HG03045 (cell line): ENCODE data around the gene DLD.
"Not testable (repeated sequence)": the region's sequence is repeated elsewhere in the genome, so short reads cannot be mapped to it uniquely, and the experiment has no call there.

Source experiments
- ATAC-seq: cut with Tn5 transposase; IDR thresholded peaks from one replicate; pipeline ENCODE4 v1.9.1; 2021; ENCODE audit warnings: mild to moderate bottlenecking, moderate library complexity; ENCODE audit not compliant: unreplicated experiment

The DLD gene

GRCh38 chr7:107943018-107943417 lies 52.0 kb downstream of the DLD start:
- no peak for ATAC-seq

- no peak for ATAC-seq
These were observed 53.6 kb downstream of the DLD start for GRCh38 chr7:107944411-107945169.

GRCh38 chr7:107945332-107945731 lies 54.3 kb downstream of the DLD start:
- no peak for ATAC-seq

- no peak for ATAC-seq
These were observed 55.5 kb downstream of the DLD start for GRCh38 chr7:107946451-107946850.

- ATAC-seq, result no peak
These were observed 55.9 kb downstream of the DLD start for GRCh38 chr7:107946881-107947280.

DNA sequence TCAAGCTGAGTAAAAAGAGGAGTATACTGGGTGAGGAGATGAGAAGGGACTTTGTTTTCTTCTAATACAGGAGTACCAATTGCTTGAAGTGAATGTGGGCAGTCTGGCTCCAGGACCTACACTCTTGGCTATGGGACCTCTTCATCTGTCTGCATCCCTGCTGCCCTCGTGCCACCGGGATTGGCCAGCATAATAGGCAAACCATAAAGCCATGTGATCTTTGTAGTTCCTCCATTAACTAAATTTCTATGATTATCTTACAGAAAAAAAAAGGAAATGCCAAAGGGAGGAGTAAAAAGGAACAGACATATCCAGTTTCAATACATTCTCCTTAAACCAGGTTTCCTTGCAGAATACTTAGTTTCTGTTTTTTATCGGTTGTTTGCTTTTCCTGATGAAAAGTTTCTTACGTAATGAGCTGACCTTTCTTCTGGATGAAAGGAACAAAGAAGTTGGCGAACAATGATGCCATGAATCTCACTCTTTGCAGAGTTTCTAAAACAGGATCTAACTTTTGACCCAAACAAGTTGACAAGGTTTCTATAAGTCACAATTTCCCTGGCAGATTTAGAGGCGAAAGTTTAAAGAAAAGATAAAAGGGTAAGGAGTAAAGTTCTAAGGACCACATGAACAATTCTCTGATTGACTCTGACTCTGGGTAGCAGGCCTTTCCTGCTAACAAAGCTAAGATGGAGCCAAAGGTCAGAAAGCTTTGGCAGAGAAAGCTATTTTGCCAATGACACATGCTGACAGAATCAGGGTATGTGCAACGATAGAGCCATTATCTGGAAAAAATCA lies 57.9 kb downstream of the DLD start:
- ATAC-seq, result no peak

DNA sequence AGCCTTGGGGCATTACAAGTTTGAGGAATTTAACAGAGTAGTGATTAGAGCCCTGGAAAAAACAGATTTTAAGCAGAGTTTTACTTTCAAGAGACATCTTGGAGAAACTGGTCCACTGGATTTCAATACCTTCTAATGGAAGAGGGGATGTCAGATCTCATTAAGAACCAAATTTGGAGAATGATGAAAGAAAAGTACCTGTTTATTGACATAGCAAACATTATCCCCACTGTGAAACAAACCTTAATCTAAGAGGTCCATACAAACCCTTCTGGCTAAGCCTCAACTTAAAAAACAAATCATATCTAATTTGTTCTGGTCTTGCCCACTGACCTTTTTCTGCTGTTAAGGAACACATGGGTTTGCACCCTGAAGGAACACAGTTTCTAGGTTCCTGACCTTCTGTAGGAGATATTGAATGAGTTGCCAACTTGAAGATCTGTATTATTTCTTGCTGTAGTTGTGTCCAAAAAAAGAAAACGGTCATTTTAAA lies 58.5 kb downstream of the DLD start:
- ATAC-seq, result no peak

DNA sequence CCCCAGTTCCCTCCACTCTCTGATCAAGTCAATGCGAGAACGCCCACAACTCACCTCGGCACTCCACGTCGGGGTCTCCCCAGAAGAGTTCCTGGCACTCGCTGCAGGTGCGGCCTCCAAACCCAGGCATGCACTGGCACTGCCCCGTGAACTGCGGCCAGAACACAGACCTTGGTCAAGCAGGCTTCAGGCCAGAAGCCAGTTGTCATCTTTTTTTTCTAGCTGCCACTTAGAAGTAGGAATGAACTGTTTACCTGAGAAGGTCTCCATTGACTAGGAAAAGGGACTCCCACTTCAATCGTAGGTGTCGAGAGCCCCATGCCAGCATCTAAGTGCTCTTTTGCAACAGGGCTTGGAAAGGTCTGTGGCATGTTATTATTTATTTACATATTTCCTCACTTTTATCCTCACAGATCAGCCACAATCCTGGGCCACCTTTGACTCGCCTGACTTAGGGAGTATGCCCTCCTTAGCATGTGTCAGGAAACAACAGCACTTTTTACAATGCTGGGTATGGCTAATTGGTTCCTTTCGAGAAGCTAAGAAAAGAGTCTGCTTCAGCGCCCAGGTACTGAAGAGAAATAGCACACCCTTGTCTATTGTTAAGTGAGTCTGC lies 60.3 kb downstream of the DLD start:
- no peak for ATAC-seq

DNA sequence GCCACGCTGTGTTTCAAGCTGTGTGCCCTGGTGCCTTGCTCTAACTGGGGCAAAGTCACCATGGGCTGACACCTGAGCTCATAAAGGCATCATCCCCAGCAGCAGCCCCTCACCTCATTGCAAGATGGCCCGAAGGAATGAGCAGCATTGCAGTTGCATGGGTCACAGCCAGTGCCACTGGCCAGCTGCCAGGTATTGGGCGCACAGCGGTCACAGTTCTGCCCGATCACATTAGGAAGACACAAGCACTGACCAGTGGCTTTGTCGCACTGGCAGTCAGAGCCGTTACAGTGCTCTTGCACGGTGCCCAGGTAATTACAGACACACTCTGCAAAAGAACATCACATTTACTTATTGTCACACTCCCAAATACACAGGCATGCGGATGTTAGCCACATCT lies 60.9 kb downstream of the DLD start:
- ATAC-seq, result no peak

DNA sequence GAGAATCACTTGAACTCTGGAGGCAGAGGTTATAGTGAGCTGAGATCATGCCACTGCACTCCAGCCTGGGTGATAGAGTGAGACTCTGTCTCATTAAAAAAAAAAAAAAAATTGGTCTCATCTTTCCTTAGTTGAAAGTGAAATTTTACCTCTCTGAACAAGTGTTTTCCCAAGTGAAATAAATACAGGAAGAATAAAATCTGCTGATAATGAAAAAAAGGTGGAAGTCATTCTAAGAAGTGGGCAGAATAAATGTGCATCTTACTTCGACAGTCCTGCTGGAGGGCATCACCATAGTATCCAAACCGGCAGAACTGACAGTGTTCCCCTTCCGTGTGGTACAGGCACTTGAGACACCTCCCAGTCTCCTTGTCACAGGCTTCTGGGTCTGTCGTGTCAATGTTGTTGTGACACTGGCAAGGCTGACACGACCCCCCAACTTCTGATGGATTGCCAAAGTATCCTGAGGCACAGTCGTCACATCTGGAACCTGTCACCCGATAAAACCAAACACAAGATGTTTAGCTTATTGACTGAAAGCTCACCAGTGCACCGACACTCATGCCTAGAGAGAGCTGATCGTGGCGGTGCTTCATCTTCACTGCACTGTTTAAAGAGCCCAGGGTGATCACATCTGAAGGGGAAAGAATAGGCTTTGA lies 62.4 kb downstream of the DLD start:
- ATAC-seq, result no peak

GRCh38 chr7:107953924-107954303 lies 62.9 kb downstream of the DLD start:
- no peak for ATAC-seq

DNA sequence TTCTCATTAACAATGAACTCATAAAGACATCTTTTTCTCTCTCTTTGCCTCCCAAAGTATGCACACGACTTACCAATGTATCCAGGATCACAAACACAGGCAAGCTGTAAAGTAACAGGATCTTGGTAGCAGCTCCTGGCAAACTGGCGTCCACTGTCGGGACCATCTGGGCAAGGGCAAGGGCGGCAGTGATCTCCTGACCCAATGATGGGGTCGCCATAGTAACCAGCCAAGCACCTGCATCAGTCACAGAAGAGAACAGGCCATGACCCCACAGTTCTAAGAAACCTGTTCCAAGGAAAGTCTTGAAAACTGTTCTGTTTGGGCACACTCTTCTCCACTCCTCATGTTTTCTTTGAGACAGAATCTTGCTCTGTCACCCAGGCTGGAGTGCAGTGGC lies 64.4 kb downstream of the DLD start:
- ATAC-seq, result no peak

DNA sequence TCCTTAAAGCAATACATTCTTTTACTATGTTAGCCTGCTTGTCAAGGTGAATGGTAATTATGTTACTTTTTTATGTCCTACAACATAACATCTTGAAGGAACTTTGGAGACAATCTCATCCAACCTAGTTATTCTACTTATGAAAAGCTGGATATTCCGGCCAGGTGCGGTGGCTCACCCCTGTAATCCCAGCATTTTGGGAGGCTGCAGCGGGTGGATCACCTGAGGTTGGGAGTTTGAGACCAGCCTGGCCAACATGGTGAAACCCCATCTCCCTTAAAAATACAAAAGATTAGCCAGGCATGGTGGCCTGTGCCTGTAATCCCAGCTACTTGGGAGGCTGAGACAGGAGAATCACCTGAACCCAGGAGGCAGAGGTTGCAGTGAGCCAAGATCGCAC lies 66.0 kb downstream of the DLD start:
- ATAC-seq, result not testable (repeated sequence)

- no peak for ATAC-seq
These were observed 66.5 kb downstream of the DLD start for GRCh38 chr7:107957436-107957835.

- no peak for ATAC-seq
These were observed 68.0 kb downstream of the DLD start for GRCh38 chr7:107958764-107959526.

GRCh38 chr7:107959527-107959898 lies 68.5 kb downstream of the DLD start:
- no peak for ATAC-seq

DNA sequence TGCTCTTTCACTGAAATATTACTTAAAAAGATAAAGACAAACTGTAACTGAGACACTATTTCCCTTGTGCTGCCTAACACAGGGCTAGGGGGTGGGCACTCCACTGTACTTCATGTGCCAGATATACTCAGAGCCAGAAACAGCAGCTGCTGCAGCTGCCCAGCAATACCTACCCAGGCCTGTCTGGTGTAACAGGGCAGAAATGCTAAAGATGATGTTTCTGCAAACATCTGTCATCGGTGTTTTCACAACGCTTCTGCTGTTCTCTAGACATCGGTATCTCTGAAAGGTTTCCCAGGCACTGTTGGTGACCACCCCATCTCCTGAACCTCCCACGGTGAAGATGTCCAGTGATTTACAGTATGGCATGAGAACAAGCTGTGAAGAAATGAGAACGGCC lies 69.3 kb downstream of the DLD start:
- no peak for ATAC-seq

DNA sequence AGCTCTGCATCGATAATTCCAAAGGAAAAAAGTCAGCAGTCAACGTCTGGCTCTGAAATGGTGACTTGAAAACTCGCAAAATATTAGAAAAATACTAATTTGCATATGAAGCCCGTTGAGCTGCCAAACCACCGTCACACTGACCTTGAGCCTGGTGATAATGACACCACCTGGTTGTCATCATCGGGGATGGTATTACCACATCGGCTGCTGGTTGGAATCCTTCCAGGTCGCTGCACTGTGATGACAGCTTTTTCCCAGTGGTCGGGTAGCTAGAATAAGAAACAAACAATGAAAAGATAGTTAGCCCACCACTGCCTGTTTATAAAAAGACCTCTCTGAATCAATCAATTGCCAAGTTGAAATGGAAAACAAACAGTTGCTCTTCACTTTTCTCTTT lies 70.4 kb downstream of the DLD start:
- ATAC-seq, result no peak

- no peak for ATAC-seq
These were observed 71.8 kb downstream of the DLD start for GRCh38 chr7:107962817-107963216.

- ATAC-seq, result no peak
These were observed 73.5 kb downstream of the DLD start for GRCh38 chr7:107964510-107964909.

DNA sequence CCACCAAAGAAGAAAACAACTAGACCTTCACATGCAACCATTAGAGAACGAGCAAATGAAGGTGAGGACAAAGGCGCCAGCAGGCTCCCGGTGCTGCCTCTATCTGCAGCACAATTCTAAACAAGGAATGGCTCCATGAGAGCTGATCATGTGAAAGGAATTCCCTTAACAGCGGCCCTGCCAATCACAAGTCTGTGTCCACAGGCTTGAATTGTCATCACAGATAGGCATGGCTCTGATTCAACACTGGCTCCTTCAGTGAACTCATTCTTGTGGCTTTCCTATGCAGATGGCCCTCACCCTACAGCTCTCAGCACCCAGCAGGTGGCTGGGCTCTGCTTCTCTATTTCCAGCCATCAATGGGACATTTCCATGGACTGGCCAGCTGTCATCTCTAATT lies 75.7 kb downstream of the DLD start:
- no peak for ATAC-seq
